Measurements from ENCODE around the gene MINDY2. TPM values are rescaled to one million over a fixed set of nuclear protein-coding genes. Genes with fewer than 3 reads are reported as not detected.
"Not testable (repeated sequence)": the region's sequence is repeated elsewhere in the genome, so short reads cannot be mapped to it uniquely, and the experiment has no call there.

MINDY2 gene
- total and polyA plus RNA-seq, 4 donors = 1.5 to 7.0 (median 5.1) TPM

GRCh38 chr15:58882243-58882642, 111.1 kb downstream of the MINDY2 start:
- peaks cover 16 to 81% (median 61%) of the 10 kb centered on the region in 4 donors for H3K36me3 ChIP-seq (ENCODE audit: control insufficient read depth in 4 of 4, insufficient read depth in 3 of 4, low read depth in 1 of 4, low read length in 3 of 4)
- no peaks in the 10 kb centered on the region for H3K4me1 ChIP-seq (ENCODE audit: control insufficient read depth in 4 of 4, insufficient read depth in 4 of 4, low read length in 3 of 4)
- TF ChIP-seq HNF4G (IDR thresholded peaks at IDR 0.05) = no peak
- TF ChIP-seq RAD21 (IDR thresholded peaks at IDR 0.05) = no peak
- TF ChIP-seq REST (IDR thresholded peaks at IDR 0.05) = no peak
- TF ChIP-seq, protein P1, sequence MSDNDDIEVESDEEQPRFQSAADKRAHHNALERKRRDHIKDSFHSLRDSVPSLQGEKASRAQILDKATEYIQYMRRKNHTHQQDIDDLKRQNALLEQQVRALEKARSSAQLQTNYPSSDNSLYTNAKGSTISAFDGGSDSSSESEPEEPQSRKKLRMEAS (IDR thresholded peaks at IDR 0.05) = no peak
- no peak for TF ChIP-seq ATF3 (IDR thresholded peaks at IDR 0.05)
- no peak for TF ChIP-seq JUND (IDR thresholded peaks at IDR 0.05)
- no peak for TF ChIP-seq NR2F2 (IDR thresholded peaks at IDR 0.05)
- no peak for TF ChIP-seq FOXA1 (IDR thresholded peaks at IDR 0.05)
- no peak for TF ChIP-seq EGR1 (IDR thresholded peaks at IDR 0.05; ENCODE audit: low read depth in 2 of 2)
- TF ChIP-seq, protein P2, sequence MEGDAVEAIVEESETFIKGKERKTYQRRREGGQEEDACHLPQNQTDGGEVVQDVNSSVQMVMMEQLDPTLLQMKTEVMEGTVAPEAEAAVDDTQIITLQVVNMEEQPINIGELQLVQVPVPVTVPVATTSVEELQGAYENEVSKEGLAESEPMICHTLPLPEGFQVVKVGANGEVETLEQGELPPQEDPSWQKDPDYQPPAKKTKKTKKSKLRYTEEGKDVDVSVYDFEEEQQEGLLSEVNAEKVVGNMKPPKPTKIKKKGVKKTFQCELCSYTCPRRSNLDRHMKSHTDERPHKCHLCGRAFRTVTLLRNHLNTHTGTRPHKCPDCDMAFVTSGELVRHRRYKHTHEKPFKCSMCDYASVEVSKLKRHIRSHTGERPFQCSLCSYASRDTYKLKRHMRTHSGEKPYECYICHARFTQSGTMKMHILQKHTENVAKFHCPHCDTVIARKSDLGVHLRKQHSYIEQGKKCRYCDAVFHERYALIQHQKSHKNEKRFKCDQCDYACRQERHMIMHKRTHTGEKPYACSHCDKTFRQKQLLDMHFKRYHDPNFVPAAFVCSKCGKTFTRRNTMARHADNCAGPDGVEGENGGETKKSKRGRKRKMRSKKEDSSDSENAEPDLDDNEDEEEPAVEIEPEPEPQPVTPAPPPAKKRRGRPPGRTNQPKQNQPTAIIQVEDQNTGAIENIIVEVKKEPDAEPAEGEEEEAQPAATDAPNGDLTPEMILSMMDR (IDR thresholded peaks at IDR 0.05; ENCODE audit: low read depth, low read length, missing input control) = no peak
- TF ChIP-seq TAF1 (conservative IDR thresholded peaks at IDR 0.05) = no peak
- TF ChIP-seq GABPA (IDR thresholded peaks at IDR 0.05 in 1 of 2, conservative IDR thresholded peaks at IDR 0.05 in 1 of 2) = no peak
- no peak for TF ChIP-seq SP1 (IDR thresholded peaks at IDR 0.05)
- TF ChIP-seq YY1 (IDR thresholded peaks at IDR 0.05) = no peak
- TF ChIP-seq, protein P3, sequence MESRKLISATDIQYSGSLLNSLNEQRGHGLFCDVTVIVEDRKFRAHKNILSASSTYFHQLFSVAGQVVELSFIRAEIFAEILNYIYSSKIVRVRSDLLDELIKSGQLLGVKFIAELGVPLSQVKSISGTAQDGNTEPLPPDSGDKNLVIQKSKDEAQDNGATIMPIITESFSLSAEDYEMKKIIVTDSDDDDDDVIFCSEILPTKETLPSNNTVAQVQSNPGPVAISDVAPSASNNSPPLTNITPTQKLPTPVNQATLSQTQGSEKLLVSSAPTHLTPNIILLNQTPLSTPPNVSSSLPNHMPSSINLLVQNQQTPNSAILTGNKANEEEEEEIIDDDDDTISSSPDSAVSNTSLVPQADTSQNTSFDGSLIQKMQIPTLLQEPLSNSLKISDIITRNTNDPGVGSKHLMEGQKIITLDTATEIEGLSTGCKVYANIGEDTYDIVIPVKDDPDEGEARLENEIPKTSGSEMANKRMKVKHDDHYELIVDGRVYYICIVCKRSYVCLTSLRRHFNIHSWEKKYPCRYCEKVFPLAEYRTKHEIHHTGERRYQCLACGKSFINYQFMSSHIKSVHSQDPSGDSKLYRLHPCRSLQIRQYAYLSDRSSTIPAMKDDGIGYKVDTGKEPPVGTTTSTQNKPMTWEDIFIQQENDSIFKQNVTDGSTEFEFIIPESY (IDR thresholded peaks at IDR 0.05) = no peak
- no peaks in the 10 kb centered on the region for H3K27me3 ChIP-seq (ENCODE audit: control insufficient read depth in 4 of 4, insufficient read depth in 4 of 4, low read length in 3 of 4)
- 93% methylated on average over 4 of the region's 4 CpGs for WGBS
- H3K4me3 ChIP-seq (ENCODE audit: low read depth in 1 of 3, low read length in 3 of 3) = no peak overlapping the region
- H3K9ac ChIP-seq (ENCODE audit: low read depth in 1 of 2, low read length in 2 of 2) = no peak overlapping the region
- no peak for DNase-seq (ENCODE audit: low spot score)
- no peaks in the 10 kb centered on the region for H3K9me3 ChIP-seq (ENCODE audit: control insufficient read depth in 4 of 4, low read length in 3 of 4)
- H3K27ac ChIP-seq (ENCODE audit: low read depth in 1 of 2, low read length in 2 of 2) = no peak overlapping the region

- peaks cover 18 to 84% (median 62%) of the 10 kb centered on the region in 4 donors for H3K36me3 ChIP-seq (ENCODE audit: control insufficient read depth in 4 of 4, insufficient read depth in 3 of 4, low read depth in 1 of 4, low read length in 3 of 4)
- not testable (repeated sequence) for H3K4me3 ChIP-seq (ENCODE audit: low read depth in 1 of 3, low read length in 3 of 3); H3K9ac ChIP-seq (ENCODE audit: low read depth in 1 of 2, low read length in 2 of 2); H3K27me3 ChIP-seq (ENCODE audit: control insufficient read depth in 4 of 4, insufficient read depth in 4 of 4, low read length in 3 of 4); H3K27ac ChIP-seq (ENCODE audit: low read depth in 1 of 2, low read length in 2 of 2); H3K4me1 ChIP-seq (ENCODE audit: control insufficient read depth in 4 of 4, insufficient read depth in 4 of 4, low read length in 3 of 4); H3K9me3 ChIP-seq (ENCODE audit: control insufficient read depth in 4 of 4, low read length in 3 of 4); DNase-seq (ENCODE audit: low spot score)
- WGBS = 93% methylated on average over 3 of the region's 3 CpGs
Observed at GRCh38 chr15:58883926-58884325, 112.8 kb downstream of the MINDY2 start.

Measured in liver (tissue), 9 donors.